Panc1 (cell line): ENCODE measurements around the gene EPHA6.

Experiments
- POLR2AphosphoS5 ChIP-seq: IDR thresholded peaks from 2 replicates; pipeline ENCODE4 v1.6.1; 2012; ENCODE audit warnings: mild to moderate bottlenecking, low read depth, low read length, moderate library complexity
- TF ChIP-seq, protein P1 (sequence below): fragments of 450-650 bp; IDR thresholded peaks from 2 replicates; pipeline ENCODE4 v1.5.1; 2017; ENCODE audit warnings: mild to moderate bottlenecking

DNA sequence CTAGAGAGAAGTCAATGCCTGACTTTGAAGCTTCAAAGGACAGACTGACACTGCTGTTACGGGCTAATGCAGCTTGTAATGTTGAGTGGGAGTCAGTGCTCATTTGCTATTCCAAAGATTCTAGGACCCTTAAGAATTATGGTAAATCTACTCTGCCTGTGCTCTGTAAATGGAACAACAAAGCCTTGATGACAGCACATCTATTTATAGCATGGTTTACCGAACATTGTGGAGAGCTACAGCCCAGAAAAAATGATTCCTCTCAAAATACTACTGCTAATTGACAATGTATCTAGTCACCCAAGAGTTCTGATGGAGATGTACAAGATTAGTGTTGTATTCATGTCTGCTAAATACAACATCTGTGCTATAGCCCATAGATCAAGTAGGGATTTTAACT, 262.3 kb downstream of the EPHA6 start:
- TF ChIP-seq POLR2AphosphoS5 = no peak
- TF ChIP-seq, protein P1, sequence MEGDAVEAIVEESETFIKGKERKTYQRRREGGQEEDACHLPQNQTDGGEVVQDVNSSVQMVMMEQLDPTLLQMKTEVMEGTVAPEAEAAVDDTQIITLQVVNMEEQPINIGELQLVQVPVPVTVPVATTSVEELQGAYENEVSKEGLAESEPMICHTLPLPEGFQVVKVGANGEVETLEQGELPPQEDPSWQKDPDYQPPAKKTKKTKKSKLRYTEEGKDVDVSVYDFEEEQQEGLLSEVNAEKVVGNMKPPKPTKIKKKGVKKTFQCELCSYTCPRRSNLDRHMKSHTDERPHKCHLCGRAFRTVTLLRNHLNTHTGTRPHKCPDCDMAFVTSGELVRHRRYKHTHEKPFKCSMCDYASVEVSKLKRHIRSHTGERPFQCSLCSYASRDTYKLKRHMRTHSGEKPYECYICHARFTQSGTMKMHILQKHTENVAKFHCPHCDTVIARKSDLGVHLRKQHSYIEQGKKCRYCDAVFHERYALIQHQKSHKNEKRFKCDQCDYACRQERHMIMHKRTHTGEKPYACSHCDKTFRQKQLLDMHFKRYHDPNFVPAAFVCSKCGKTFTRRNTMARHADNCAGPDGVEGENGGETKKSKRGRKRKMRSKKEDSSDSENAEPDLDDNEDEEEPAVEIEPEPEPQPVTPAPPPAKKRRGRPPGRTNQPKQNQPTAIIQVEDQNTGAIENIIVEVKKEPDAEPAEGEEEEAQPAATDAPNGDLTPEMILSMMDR = no peak
